Prostate gland (tissue), 2 donors: ENCODE results near the gene ZFAND4. TPM values are rescaled to one million over a fixed set of nuclear protein-coding genes. Genes with fewer than 3 reads are reported as not detected.

Source experiments
- DNase-seq: peaks from one replicate; pipeline ENCODE4 v3.0.0-alpha.2; 2019; ENCODE audit warnings: low spot score
- H3K27ac ChIP-seq, 2 donors: fragments of 200-600 bp; sonication (generic); 2 replicates each; pipeline ENCODE4 v1.5.1; 2017 to 2019
- H3K27me3 ChIP-seq: fragments of 200-600 bp; sonication (generic); replicated peaks from 2 replicates; pipeline ENCODE4 v1.5.1; 2019; ENCODE audit not compliant: insufficient read depth
- H3K36me3 ChIP-seq, 2 donors: fragments of 200-600 bp; sonication (generic); 1 replicate in 1 of 2; 2 replicates in 1 of 2; pipeline versions ENCODE4 v1.5.1 to v1.8.1; 2017 to 2019
- H3K4me1 ChIP-seq: fragments of 200-600 bp; sonication (generic); replicated peaks from 2 replicates; pipeline ENCODE4 v1.5.1; 2019
- H3K4me3 ChIP-seq, 2 donors: fragments of 200-600 bp; sonication (generic); 2 replicates each; pipeline ENCODE4 v1.5.1; 2017 to 2019
- H3K9me3 ChIP-seq: fragments of 200-600 bp; sonication (generic); 2 replicates; pipeline ENCODE4 v1.5.1; 2017
- POLR2A ChIP-seq: fragments of 450-650 bp; IDR thresholded peaks from one replicate; pipeline ENCODE4 v1.6.1; 2016; ENCODE audit warnings: antibody characterized with exemption, mild to moderate bottlenecking
- POLR2AphosphoS5 ChIP-seq: sonication (generic); formaldehyde crosslinking; IDR thresholded peaks from one replicate; pipeline ENCODE4 v1.6.1; 2017; ENCODE audit warnings: antibody characterized with exemption
- WGBS: methylation state at CpG from one replicate; pipeline ENCODE4 v1.1.5; 2018; 5-methylcytosine and 5-hydroxymethylcytosine counted together
- intact Hi-C: fragments of 100-400 bp; cut with DNase I; formaldehyde crosslinking; loops from one replicate; pipeline ENCODE4 v1.14.2; 2022
- total RNA-seq, 2 donors: library from RNA; depleted of rRNA; stranded (reverse); fragments of >200 nt; gene quantifications; one replicate each; pipeline ENCODE4 v1.1.0, GENCODE V29; 2016
- TF ChIP-seq, protein P1 (sequence below), 4 experiments: fragments of 200-600 bp in 2 of 4; fragments of 450-650 bp in 2 of 4; sonication (generic) in 2 of 4; IDR thresholded peaks; 1 replicate in 3 of 4; 2 replicates in 1 of 4; pipeline ENCODE4 v1.5.1; 2016 to 2019; ENCODE audit warnings: antibody characterized with exemption in 4 of 4, mild to moderate bottlenecking in 2 of 4, moderate library complexity in 2 of 4

The ZFAND4 gene
- total RNA-seq, 2 donors from 2014 or later: 31.4 to 36.9 TPM

DNA sequence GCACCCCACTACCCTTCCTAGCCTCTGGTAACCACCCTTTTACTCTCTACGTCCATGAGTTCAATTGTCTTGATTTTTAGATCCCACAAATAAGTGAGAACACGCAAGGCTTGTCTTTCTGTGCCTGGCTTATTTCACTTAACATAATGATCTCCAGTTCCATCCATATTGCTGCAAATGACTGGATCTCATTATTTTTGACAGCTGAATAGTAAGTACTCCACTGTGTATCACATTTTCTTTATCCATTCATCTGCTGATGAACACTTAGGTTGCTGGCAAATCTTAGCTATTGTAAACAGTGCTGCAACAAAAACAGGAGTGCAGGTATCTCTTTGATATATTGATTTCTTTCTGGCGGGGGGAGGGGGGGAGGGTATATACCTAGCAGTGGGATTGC, 106.2 kb downstream of the ZFAND4 start:
- no peak for DNase-seq
- H3K27me3 ChIP-seq: no peaks in the 10 kb centered on the region
- intact Hi-C loops: no loop called here
- H3K9me3 ChIP-seq: no peaks in the 10 kb centered on the region
- H3K4me1 ChIP-seq: no peaks in the 10 kb centered on the region
- H3K4me3 ChIP-seq: no peak overlapping the region
- WGBS: 93% methylated on average over 3 of the region's 3 CpGs
- H3K27ac ChIP-seq: no peak overlapping the region
- no peaks in the 10 kb centered on the region for H3K36me3 ChIP-seq
- TF ChIP-seq POLR2AphosphoS5 (no peak), POLR2A (no peak)
- TF ChIP-seq, protein P1, sequence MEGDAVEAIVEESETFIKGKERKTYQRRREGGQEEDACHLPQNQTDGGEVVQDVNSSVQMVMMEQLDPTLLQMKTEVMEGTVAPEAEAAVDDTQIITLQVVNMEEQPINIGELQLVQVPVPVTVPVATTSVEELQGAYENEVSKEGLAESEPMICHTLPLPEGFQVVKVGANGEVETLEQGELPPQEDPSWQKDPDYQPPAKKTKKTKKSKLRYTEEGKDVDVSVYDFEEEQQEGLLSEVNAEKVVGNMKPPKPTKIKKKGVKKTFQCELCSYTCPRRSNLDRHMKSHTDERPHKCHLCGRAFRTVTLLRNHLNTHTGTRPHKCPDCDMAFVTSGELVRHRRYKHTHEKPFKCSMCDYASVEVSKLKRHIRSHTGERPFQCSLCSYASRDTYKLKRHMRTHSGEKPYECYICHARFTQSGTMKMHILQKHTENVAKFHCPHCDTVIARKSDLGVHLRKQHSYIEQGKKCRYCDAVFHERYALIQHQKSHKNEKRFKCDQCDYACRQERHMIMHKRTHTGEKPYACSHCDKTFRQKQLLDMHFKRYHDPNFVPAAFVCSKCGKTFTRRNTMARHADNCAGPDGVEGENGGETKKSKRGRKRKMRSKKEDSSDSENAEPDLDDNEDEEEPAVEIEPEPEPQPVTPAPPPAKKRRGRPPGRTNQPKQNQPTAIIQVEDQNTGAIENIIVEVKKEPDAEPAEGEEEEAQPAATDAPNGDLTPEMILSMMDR (IDR thresholded peaks at IDR 0.05): no peak

Other genes with a start within 250 kb of the ZFAND4 start
- 10 to 100 TPM; 36.8 to 37.3 TPM for gene WASHC2C, start 54.5 kb upstream of the ZFAND4 start, total RNA-seq
- 10 to 100 TPM; 15.1 to 44.3 TPM for gene AGAP4, start 174.7 kb upstream of the ZFAND4 start, total RNA-seq